OCI-LY1 (cell line): ENCODE results near the gene TSPAN2.

ENCODE experiments used
- H2AFZ ChIP-seq: fragments of 200-600 bp; sonication (generic), shearing (Covaris generic); 2 replicates; pipeline ENCODE4 v1.6.0; 2014; ENCODE audit warnings: antibody characterized with exemption, mild to moderate bottlenecking, low read length
- H3F3A ChIP-seq: fragments of 200-600 bp; sonication (generic), shearing (Covaris generic); 2 replicates; pipeline ENCODE4 v1.6.0; 2014; ENCODE audit warnings: mild to moderate bottlenecking, antibody characterized with exemption, low read length, moderate library complexity; ENCODE audit not compliant: insufficient read depth
- H3K27ac ChIP-seq: fragments of 200-600 bp; sonication (generic); 2 replicates; pipeline ENCODE4 v1.5.1; 2014; ENCODE audit warnings: low read length, mixed run types, mild to moderate bottlenecking, low read depth; ENCODE audit not compliant: poor library complexity, severe bottlenecking
- H3K27me3 ChIP-seq: fragments of 200-600 bp; sonication (generic); 2 replicates; pipeline ENCODE4 v1.6.0; 2014; ENCODE audit warnings: antibody characterized with exemption, mild to moderate bottlenecking, low read length, moderate library complexity; ENCODE audit not compliant: insufficient read depth
- H3K36me3 ChIP-seq: fragments of 200-600 bp; sonication (generic); 2 replicates; pipeline ENCODE4 v1.6.1; 2014; ENCODE audit warnings: mild to moderate bottlenecking, antibody characterized with exemption, low read length, moderate library complexity, mixed read lengths; ENCODE audit not compliant: insufficient read depth
- H3K4me1 ChIP-seq: fragments of 200-600 bp; sonication (generic); 2 replicates; pipeline ENCODE4 v1.5.1; 2014; ENCODE audit warnings: mild to moderate bottlenecking, low read length, moderate library complexity; ENCODE audit not compliant: insufficient read depth, severe bottlenecking
- H3K4me2 ChIP-seq: fragments of 200-600 bp; sonication (generic), shearing (Covaris generic); 2 replicates; pipeline ENCODE4 v1.6.1; 2014; ENCODE audit warnings: low read length
- H3K4me3 ChIP-seq: fragments of 200-600 bp; sonication (generic); 2 replicates; pipeline ENCODE4 v1.5.1; 2014; ENCODE audit warnings: low read length, low read depth, mild to moderate bottlenecking, mixed read lengths; ENCODE audit not compliant: poor library complexity, severe bottlenecking
- H3K79me2 ChIP-seq: fragments of 200-600 bp; shearing (Covaris generic); 2 replicates; pipeline ENCODE4 v1.6.1; 2016; ENCODE audit warnings: mixed run types, low read length, mixed read lengths; ENCODE audit not compliant: insufficient read depth
- H3K9ac ChIP-seq: fragments of 200-600 bp; sonication (generic), shearing (Covaris generic); 2 replicates; pipeline ENCODE4 v1.6.1; 2014; ENCODE audit warnings: mild to moderate bottlenecking, low read length, mixed read lengths
- H3K9me2 ChIP-seq: fragments of 200-600 bp; sonication (generic), shearing (Covaris generic); 2 replicates; pipeline ENCODE4 v1.6.1; 2014; ENCODE audit warnings: low read depth, mild to moderate bottlenecking, low read length, mixed read lengths
- H3K9me3 ChIP-seq: fragments of 200-600 bp; shearing (Covaris generic); 2 replicates; pipeline ENCODE4 v1.6.1; 2014; ENCODE audit warnings: low read length, mixed read lengths
- H4K20me1 ChIP-seq: fragments of 200-600 bp; sonication (generic), shearing (Covaris generic); 2 replicates; pipeline ENCODE4 v1.6.0; 2016; ENCODE audit warnings: mild to moderate bottlenecking, low read length; ENCODE audit not compliant: insufficient read depth
- EZH2 ChIP-seq: fragments of 200-600 bp; sonication (generic), shearing (Covaris generic); IDR thresholded peaks from 2 replicates; pipeline ENCODE4 v1.8.0; 2017; ENCODE audit warnings: borderline replicate concordance, mixed run types, mild to moderate bottlenecking, antibody characterized with exemption, low read length, moderate library complexity, mixed read lengths
- TF ChIP-seq, protein P1 (sequence below): fragments of 200-600 bp; sonication (generic), shearing (Covaris generic); IDR thresholded peaks from 2 replicates; pipeline ENCODE4 v1.5.1; 2017; ENCODE audit warnings: mild to moderate bottlenecking, antibody characterized with exemption, low read length, moderate library complexity, mixed read lengths

The TSPAN2 gene

DNA sequence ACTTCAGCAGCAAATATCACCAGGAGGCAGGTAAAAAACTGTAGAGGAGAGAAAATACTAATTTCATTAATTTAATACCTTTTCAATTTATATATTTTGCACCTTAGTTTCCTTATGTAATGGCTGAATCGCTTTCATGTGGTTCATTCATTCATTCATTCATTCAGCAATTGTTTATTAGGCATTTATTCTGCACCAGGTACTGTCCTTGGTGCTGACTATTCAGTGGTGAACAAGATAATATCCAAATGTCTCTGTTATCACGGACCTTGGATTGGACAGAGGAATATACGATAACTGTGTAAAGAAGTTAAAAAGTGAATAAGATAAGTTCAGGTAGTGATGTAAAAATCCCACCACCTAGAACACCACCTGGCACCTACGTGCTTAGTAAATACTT lies 28.8 kb downstream of the TSPAN2 start:
- no peaks in the 10 kb centered on the region for H3K9me2 ChIP-seq
- H3K27ac ChIP-seq: no peak overlapping the region
- H3K4me2 ChIP-seq: no peak overlapping the region
- H3K36me3 ChIP-seq: no peaks in the 10 kb centered on the region
- H3K9ac ChIP-seq: no peak overlapping the region
- no peak overlapping the region for H2AFZ ChIP-seq
- H3K4me1 ChIP-seq: no peaks in the 10 kb centered on the region
- H3K4me3 ChIP-seq: no peak overlapping the region
- no peaks in the 10 kb centered on the region for H3K9me3 ChIP-seq
- no peaks in the 10 kb centered on the region for H4K20me1 ChIP-seq
- no peaks in the 10 kb centered on the region; the same call in 1 of the 2 replicates for H3K27me3 ChIP-seq
- no peaks in the 10 kb centered on the region for H3K79me2 ChIP-seq
- no peaks in the 10 kb centered on the region for H3F3A ChIP-seq
- TF ChIP-seq, protein P1, sequence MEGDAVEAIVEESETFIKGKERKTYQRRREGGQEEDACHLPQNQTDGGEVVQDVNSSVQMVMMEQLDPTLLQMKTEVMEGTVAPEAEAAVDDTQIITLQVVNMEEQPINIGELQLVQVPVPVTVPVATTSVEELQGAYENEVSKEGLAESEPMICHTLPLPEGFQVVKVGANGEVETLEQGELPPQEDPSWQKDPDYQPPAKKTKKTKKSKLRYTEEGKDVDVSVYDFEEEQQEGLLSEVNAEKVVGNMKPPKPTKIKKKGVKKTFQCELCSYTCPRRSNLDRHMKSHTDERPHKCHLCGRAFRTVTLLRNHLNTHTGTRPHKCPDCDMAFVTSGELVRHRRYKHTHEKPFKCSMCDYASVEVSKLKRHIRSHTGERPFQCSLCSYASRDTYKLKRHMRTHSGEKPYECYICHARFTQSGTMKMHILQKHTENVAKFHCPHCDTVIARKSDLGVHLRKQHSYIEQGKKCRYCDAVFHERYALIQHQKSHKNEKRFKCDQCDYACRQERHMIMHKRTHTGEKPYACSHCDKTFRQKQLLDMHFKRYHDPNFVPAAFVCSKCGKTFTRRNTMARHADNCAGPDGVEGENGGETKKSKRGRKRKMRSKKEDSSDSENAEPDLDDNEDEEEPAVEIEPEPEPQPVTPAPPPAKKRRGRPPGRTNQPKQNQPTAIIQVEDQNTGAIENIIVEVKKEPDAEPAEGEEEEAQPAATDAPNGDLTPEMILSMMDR: no peak
- TF ChIP-seq EZH2: no peak

DNA sequence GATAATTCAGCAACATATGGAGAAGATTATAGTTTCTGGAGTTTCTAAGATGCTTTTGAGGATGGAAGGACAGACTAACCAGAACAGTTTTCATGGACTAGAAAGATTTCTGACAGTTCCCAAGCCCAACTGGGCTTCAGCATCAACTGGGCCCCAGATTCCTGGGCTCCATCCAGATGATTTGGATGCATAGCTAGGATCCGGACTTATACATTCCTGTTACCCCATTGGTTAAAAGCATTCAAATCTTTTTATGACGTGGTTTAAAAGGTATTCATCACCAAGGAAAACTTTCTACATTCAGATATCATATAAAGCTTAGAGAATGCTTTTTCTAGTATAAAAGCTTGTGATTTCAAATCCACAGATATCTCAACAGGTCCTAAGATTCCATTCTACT lies 30.0 kb downstream of the TSPAN2 start:
- Histone ChIP-seq H3K4me3 (no peak overlapping the region), H3K9me2 (no peaks in the 10 kb centered on the region), H4K20me1 (no peaks in the 10 kb centered on the region), H3K4me2 (no peak overlapping the region), H2AFZ (no peak overlapping the region), H3F3A (no peaks in the 10 kb centered on the region), H3K4me1 (no peaks in the 10 kb centered on the region), H3K27me3 (no peaks in the 10 kb centered on the region; the same call in 1 of the 2 replicates), H3K27ac (no peak overlapping the region), H3K36me3 (no peaks in the 10 kb centered on the region), H3K9me3 (no peaks in the 10 kb centered on the region), H3K79me2 (no peaks in the 10 kb centered on the region), H3K9ac (no peak overlapping the region)
- TF ChIP-seq, protein P1: no peak
- no peak for TF ChIP-seq EZH2

DNA sequence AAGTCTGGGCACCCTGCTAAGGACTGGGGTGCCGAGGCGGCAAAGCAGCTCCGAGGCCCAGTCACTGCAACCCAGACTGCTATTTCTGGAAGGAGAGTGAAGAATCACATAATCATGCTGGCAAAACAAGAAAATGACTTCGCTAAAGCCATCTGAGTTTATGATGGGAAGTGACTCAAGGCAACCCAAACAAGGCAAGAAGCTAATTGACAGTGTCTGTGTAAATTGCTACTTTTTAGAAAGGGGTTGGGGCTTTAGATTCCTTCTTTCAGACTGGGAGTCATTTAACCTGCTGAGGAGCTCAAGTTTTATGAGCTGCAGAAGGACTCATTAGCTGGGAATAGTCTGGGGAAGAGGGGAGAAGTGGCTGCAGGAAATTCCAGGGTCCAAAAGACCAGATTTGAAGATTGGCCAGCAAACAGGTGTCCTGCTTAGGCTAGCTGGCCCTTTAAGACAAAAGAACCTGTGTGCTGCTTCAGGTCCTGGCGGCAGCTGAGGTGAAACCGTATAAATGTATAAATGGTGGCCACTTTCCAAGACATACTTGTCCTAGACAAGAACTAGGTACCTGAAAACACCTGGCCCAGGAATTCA lies 31.5 kb downstream of the TSPAN2 start:
- no peaks in the 10 kb centered on the region for H4K20me1 ChIP-seq
- H3K27me3 ChIP-seq: no peaks in the 10 kb centered on the region; the same call in 1 of the 2 replicates
- H3K36me3 ChIP-seq: no peaks in the 10 kb centered on the region
- H2AFZ ChIP-seq: no peak overlapping the region
- H3K79me2 ChIP-seq: no peaks in the 10 kb centered on the region
- H3K9me3 ChIP-seq: no peaks in the 10 kb centered on the region
- no peaks in the 10 kb centered on the region for H3F3A ChIP-seq
- TF ChIP-seq, protein P1: no peak
- no peak for TF ChIP-seq EZH2
- H3K27ac ChIP-seq: no peak overlapping the region
- no peak overlapping the region for H3K9ac ChIP-seq
- no peak overlapping the region for H3K4me3 ChIP-seq
- H3K9me2 ChIP-seq: no peaks in the 10 kb centered on the region
- no peaks in the 10 kb centered on the region for H3K4me1 ChIP-seq
- H3K4me2 ChIP-seq: no peak overlapping the region
